GM23338 (cell line): ENCODE data around the gene YTHDF1. TPM values are rescaled to one million over a fixed set of nuclear protein-coding genes. Genes with fewer than 3 reads are reported as not detected.

Source experiments
- ATAC-seq: fragments of 200-7000 bp; cut with Tn5 transposase; 3 replicates; pipeline ENCODE4 v1.9.1; 2020
- DNase-seq: peaks from one replicate; pipeline ENCODE4 v3.0.0-alpha.2; 2015; ENCODE audit warnings: low spot score
- H2AFZ ChIP-seq: fragments of 200-600 bp; sonication (generic); 2 replicates; pipeline ENCODE4 v1.8.0; 2016; ENCODE audit warnings: antibody characterized with exemption, mild to moderate bottlenecking, moderate library complexity
- H3F3A ChIP-seq: fragments of 200-600 bp; sonication (generic); replicated peaks from 2 replicates; pipeline ENCODE4 v1.8.0; 2017; ENCODE audit warnings: antibody characterized with exemption, mixed run types, low read depth
- H3K27ac ChIP-seq: fragments of 200-600 bp; sonication (generic); 2 replicates; pipeline ENCODE4 v1.6.1; 2016; ENCODE audit warnings: low read depth
- H3K27me3 ChIP-seq: fragments of 200-600 bp; sonication (generic); 2 replicates; pipeline ENCODE4 v1.8.0; 2016; ENCODE audit warnings: mild to moderate bottlenecking, mixed run types, moderate library complexity; ENCODE audit not compliant: insufficient read depth
- H3K36me3 ChIP-seq: fragments of 200-600 bp; sonication (generic); 2 replicates; pipeline ENCODE4 v1.8.0; 2016; ENCODE audit warnings: mild to moderate bottlenecking; ENCODE audit not compliant: insufficient read depth
- H3K4me1 ChIP-seq: fragments of 200-600 bp; sonication (generic); 2 replicates; pipeline ENCODE4 v1.8.0; 2016; ENCODE audit warnings: mild to moderate bottlenecking, moderate library complexity; ENCODE audit not compliant: insufficient read depth
- H3K4me2 ChIP-seq: fragments of 200-600 bp; sonication (generic); 2 replicates; pipeline ENCODE4 v1.7.1; 2017; ENCODE audit warnings: mixed run types
- H3K4me3 ChIP-seq: fragments of 200-600 bp; sonication (generic); 2 replicates; pipeline ENCODE4 v1.6.1; 2016; ENCODE audit warnings: mixed run types
- H3K79me2 ChIP-seq: fragments of 200-600 bp; sonication (generic); replicated peaks from 2 replicates; pipeline ENCODE4 v1.8.0; 2017; ENCODE audit warnings: mild to moderate bottlenecking; ENCODE audit not compliant: insufficient read depth
- H3K9me2 ChIP-seq: fragments of 200-600 bp; sonication (generic); 2 replicates; pipeline ENCODE4 v1.8.0; 2017; ENCODE audit not compliant: insufficient read depth
- H4K20me1 ChIP-seq: fragments of 200-600 bp; sonication (generic); replicated peaks from 2 replicates; pipeline ENCODE4 v1.8.0; 2017; ENCODE audit warnings: mild to moderate bottlenecking; ENCODE audit not compliant: insufficient read depth
- H3K27ac Mint-ChIP-seq: 2 replicates; pipeline ENCODE4 v1.8.0; 2020; ENCODE audit warnings: inconsistent platforms, mild to moderate bottlenecking, moderate library complexity, mixed read lengths
- H3K27me3 Mint-ChIP-seq: 3 replicates; pipeline ENCODE4 v1.8.0; 2022; ENCODE audit warnings: low read depth, mild to moderate bottlenecking, moderate library complexity, mixed read lengths, inconsistent platforms; ENCODE audit not compliant: insufficient read depth, poor library complexity
- H3K36me3 Mint-ChIP-seq: 3 replicates; pipeline ENCODE4 v1.8.0; 2021; ENCODE audit warnings: low read depth, mild to moderate bottlenecking, inconsistent platforms, moderate library complexity, mixed read lengths
- H3K4me1 Mint-ChIP-seq: 3 replicates; pipeline ENCODE4 v1.8.0; 2020; ENCODE audit warnings: mild to moderate bottlenecking, inconsistent platforms, mixed read lengths
- H3K4me3 Mint-ChIP-seq: 3 replicates; pipeline ENCODE4 v1.8.0; 2021; ENCODE audit warnings: moderate library complexity, mild to moderate bottlenecking, inconsistent platforms, mixed read lengths
- H3K9me3 Mint-ChIP-seq: 3 replicates; pipeline ENCODE4 v1.8.0; 2020; ENCODE audit warnings: moderate library complexity, mild to moderate bottlenecking, inconsistent platforms, mixed read lengths
- CTCF ChIP-seq, 2 experiments: fragments of 200-600 bp in 1 of 2; sonication (generic) in 1 of 2; conservative IDR thresholded peaks; 2 replicates each; pipeline versions ENCODE4 v1.5.1 to v1.6.1; 2016 to 2017; ENCODE audit warnings: antibody characterized with exemption in 2 of 2, low read depth in 2 of 2, mild to moderate bottlenecking in 2 of 2, moderate library complexity in 1 of 2
- EZH2 ChIP-seq: fragments of 200-600 bp; sonication (generic); IDR thresholded peaks from one replicate; pipeline ENCODE4 v1.8.0; 2017; ENCODE audit warnings: antibody characterized with exemption, mild to moderate bottlenecking, low read depth; ENCODE audit not compliant: unreplicated experiment
- EZH2phosphoT487 ChIP-seq: fragments of 200-600 bp; sonication (generic); IDR thresholded peaks from one replicate; pipeline ENCODE4 v1.8.1; 2018; ENCODE audit warnings: antibody characterized with exemption; ENCODE audit not compliant: unreplicated experiment
- JUNB ChIP-seq: IDR thresholded peaks from one replicate; pipeline ENCODE4 v1.6.1; 2016; ENCODE audit warnings: antibody characterized with exemption; ENCODE audit not compliant: unreplicated experiment
- NANOG ChIP-seq: IDR thresholded peaks from 2 replicates; pipeline ENCODE4 v1.6.1; 2016; ENCODE audit warnings: antibody characterized with exemption, borderline replicate concordance
- POLR2AphosphoS5 ChIP-seq: IDR thresholded peaks from 2 replicates; pipeline ENCODE4 v1.6.1; 2016; ENCODE audit warnings: antibody characterized with exemption, low read depth
- REST ChIP-seq: IDR thresholded peaks from one replicate; pipeline ENCODE4 v1.6.1; 2018; ENCODE audit warnings: antibody characterized with exemption; ENCODE audit not compliant: unreplicated experiment
- STAT1 ChIP-seq: IDR thresholded peaks from one replicate; pipeline ENCODE4 v1.6.1; 2016; ENCODE audit warnings: antibody characterized with exemption; ENCODE audit not compliant: unreplicated experiment
- ZNF114 ChIP-seq: fragments of 250-450 bp; sonication (Bioruptor Pico); IDR thresholded peaks from 2 replicates; pipeline ENCODE4 v1.5.0; 2020; ENCODE audit warnings: mild to moderate bottlenecking, moderate library complexity
- polyA plus RNA-seq: library from polyadenylated mRNA; unstranded; fragments of >200 nt; fragmentation: Nextera tagmentation; extraction: Ambion mirVana; gene quantifications from 2 replicates; pipeline ENCODE4 v1.2.1, GENCODE V29; 2016
- total RNA-seq: library from RNA; depleted of rRNA; stranded (reverse); fragments of >200 nt; shearing (Covaris generic); gene quantifications from 2 replicates; pipeline ENCODE4 v1.2.3, GENCODE V29; 2014
- TF ChIP-seq, protein P1 (sequence below): IDR thresholded peaks from 2 replicates; pipeline ENCODE4 v1.6.1; 2016; ENCODE audit warnings: antibody characterized with exemption

The YTHDF1 gene
- total and polyA plus RNA-seq, 2 experiments from 2014 or later: 30.9 to 64.3 TPM

DNA sequence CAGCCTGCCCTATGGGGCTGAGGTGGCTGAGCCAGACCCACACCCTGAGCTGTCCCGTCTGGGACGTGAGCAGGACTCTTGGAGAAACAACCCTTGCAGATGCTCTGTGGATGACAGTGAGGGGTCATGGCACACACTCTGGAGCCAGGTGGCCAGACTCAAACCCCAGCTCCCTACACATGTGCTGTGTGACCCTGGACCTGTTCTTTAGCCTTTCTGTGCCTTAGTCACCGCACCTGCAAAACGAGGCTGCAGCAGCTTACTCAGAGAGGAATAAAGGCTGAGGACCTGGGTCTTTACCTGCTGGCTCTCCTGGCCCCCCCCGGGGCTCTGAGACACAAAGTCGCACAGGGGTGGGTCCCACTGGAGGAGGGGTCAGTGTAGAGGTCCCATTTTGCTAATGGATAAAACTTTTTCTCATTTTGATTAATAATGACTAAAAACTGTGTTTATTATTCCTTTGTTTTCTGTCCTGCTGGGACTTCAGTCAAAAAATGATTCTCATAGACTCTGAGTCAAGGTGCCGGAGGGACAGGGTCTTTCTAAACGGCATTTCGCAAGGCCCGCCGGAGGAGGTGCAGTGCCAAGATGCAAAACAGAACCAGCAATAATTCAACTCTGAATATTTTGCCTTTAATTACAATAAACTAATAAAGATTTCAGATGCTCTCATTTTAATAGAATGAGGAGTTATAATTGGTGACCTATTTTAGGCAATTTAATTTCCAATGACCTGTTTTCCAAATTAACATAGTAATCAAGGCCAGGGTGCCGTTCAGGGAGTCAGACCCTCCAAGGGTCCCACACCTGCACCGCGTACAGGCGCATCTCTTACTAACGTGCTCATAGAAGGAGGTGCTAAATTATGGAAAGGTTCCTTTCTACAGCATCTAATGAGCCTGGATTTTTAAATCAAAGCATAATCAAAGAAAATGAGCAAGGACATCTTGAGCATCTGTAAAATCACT lies 62.4 kb downstream of the YTHDF1 start:
- no peak for DNase-seq
- H3K4me1 ChIP-seq: no peaks in the 10 kb centered on the region
- peaks cover 7% of the 10 kb centered on the region for H3K27me3 Mint-ChIP-seq

More for the DNA sequence above, 62.4 kb downstream of the YTHDF1 start:
- TF ChIP-seq REST (no peak), STAT1 (no peak), POLR2AphosphoS5 (no peak), ZNF114 (CRISPR knock-in tag) (no peak), NANOG (no peak), EZH2phosphoT487 (no peak), EZH2 (no peak), CTCF (conservative IDR thresholded peaks at IDR 0.05; ENCODE audit: low read depth in 2 of 2) (no peak), JUNB (no peak)
- TF ChIP-seq, protein P1, sequence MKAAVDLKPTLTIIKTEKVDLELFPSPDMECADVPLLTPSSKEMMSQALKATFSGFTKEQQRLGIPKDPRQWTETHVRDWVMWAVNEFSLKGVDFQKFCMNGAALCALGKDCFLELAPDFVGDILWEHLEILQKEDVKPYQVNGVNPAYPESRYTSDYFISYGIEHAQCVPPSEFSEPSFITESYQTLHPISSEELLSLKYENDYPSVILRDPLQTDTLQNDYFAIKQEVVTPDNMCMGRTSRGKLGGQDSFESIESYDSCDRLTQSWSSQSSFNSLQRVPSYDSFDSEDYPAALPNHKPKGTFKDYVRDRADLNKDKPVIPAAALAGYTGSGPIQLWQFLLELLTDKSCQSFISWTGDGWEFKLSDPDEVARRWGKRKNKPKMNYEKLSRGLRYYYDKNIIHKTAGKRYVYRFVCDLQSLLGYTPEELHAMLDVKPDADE: no peak
- Histone ChIP-seq H4K20me1 (no peaks in the 10 kb centered on the region), H3K36me3 (no peaks in the 10 kb centered on the region), H2AFZ (no peak overlapping the region), H3K79me2 (no peaks in the 10 kb centered on the region), H3K4me3 (no peak overlapping the region), H3K27ac (no peak overlapping the region), H3K9me2 (no peaks in the 10 kb centered on the region), H3K27me3 (no peaks in the 10 kb centered on the region), H3F3A (no peaks in the 10 kb centered on the region), H3K4me2 (no peak overlapping the region)
- Mint-ChIP-seq H3K4me3 (no peak overlapping the region; the same call in 2 of the 3 replicates), H3K36me3 (peaks cover under 1% of the 10 kb centered on the region; the same call in 1 of the 3 replicates), H3K27ac (no peak overlapping the region), H3K9me3 (peaks cover 13% of the 10 kb centered on the region), H3K4me1 (peaks cover 9% of the 10 kb centered on the region; the same call in 1 of the 3 replicates)
- ATAC-seq: no peak
